ENCODE results near the gene RPRML.

DNA sequence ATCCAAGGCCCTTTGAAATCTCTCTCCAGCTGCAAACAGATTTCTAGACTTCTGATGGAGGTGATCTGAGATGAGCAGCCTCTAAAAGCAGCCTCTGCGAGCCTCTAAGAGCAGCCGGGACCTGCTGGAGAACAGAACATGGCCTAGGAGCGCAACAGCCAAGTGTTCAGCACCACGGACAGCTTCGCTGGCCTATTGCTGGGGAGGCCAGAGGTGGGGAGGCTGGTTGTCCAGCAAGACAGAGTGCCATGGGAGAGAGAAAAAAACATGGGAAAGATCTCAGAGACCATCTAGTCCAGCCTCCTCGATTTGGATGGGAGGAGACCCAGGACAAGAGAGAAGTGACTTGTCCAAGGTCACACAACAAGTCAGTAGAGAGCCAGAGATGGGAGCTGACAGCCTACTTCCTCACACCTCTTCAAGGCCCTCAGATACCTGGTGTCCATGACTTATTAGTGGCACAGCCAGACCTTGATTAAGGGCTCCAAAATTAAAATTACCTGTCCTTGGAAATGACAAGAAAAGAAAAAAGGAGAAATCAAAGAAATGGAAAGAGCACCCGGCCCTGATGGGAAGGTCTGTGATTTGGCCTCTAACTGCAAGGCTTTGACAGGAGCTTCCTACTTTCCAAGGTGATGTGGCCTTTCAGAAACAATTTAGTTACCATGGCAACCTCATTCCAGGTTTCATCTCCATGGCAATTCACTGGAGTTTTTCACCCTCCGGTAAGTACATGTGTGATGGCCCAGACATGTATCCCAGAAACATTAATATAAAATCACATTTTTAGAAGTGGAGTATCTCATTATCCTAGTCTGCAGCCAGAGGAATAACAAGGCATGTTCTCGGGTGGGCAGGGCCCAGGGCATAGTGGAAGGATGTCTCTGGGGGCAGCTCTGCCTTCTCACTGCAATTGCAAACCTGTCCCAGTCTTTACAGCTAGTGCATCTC, 14.5 kb downstream of the RPRML start:
- TF ChIP-seq, protein P1, sequence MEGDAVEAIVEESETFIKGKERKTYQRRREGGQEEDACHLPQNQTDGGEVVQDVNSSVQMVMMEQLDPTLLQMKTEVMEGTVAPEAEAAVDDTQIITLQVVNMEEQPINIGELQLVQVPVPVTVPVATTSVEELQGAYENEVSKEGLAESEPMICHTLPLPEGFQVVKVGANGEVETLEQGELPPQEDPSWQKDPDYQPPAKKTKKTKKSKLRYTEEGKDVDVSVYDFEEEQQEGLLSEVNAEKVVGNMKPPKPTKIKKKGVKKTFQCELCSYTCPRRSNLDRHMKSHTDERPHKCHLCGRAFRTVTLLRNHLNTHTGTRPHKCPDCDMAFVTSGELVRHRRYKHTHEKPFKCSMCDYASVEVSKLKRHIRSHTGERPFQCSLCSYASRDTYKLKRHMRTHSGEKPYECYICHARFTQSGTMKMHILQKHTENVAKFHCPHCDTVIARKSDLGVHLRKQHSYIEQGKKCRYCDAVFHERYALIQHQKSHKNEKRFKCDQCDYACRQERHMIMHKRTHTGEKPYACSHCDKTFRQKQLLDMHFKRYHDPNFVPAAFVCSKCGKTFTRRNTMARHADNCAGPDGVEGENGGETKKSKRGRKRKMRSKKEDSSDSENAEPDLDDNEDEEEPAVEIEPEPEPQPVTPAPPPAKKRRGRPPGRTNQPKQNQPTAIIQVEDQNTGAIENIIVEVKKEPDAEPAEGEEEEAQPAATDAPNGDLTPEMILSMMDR (IDR thresholded peaks at IDR 0.05) = no peak
- TF ChIP-seq EZH2 (IDR thresholded peaks at IDR 0.05; ENCODE audit: borderline replicate concordance, insufficient read depth, low read depth, low read length, poor library complexity, severe bottlenecking) = no peak

Measured in B cell (primary cell).